Effector memory CD4-positive, alpha-beta T cell (primary cell): ENCODE data around the gene GRK3.
"Not testable (repeated sequence)": the region's sequence is repeated elsewhere in the genome, so short reads cannot be mapped to it uniquely, and the experiment has no call there.

Experiments
- DNase-seq, 3 donors: peaks; one replicate each; pipeline ENCODE4 v3.0.0-alpha.2; 2020
- H3K27ac ChIP-seq: 2 replicates; pipeline ENCODE4 v1.7.0; 2013; ENCODE audit warnings: mild to moderate bottlenecking, low read length, moderate library complexity; ENCODE audit not compliant: insufficient read depth, poor library complexity, severe bottlenecking
- H3K27me3 ChIP-seq: replicated peaks from 2 replicates; pipeline ENCODE4 v1.7.0; 2013; ENCODE audit warnings: mild to moderate bottlenecking, low read length; ENCODE audit not compliant: insufficient read depth, control insufficient read depth, poor library complexity, severe bottlenecking
- H3K36me3 ChIP-seq: 2 replicates; pipeline ENCODE4 v1.7.0; 2013; ENCODE audit warnings: mild to moderate bottlenecking, low read length, moderate library complexity; ENCODE audit not compliant: control insufficient read depth, insufficient read depth
- H3K4me1 ChIP-seq: 2 replicates; pipeline ENCODE4 v1.7.0; 2013; ENCODE audit warnings: low read length, mild to moderate bottlenecking; ENCODE audit not compliant: control insufficient read depth, insufficient read depth, poor library complexity, severe bottlenecking
- H3K4me3 ChIP-seq: 2 replicates; pipeline ENCODE4 v1.7.0; 2013; ENCODE audit warnings: low read length, low read depth, mild to moderate bottlenecking; ENCODE audit not compliant: insufficient read depth, poor library complexity, severe bottlenecking
- H3K9me3 ChIP-seq: 2 replicates; pipeline ENCODE4 v1.7.0; 2013; ENCODE audit warnings: mild to moderate bottlenecking, low read length, moderate library complexity; ENCODE audit not compliant: control insufficient read depth

The GRK3 gene

DNA sequence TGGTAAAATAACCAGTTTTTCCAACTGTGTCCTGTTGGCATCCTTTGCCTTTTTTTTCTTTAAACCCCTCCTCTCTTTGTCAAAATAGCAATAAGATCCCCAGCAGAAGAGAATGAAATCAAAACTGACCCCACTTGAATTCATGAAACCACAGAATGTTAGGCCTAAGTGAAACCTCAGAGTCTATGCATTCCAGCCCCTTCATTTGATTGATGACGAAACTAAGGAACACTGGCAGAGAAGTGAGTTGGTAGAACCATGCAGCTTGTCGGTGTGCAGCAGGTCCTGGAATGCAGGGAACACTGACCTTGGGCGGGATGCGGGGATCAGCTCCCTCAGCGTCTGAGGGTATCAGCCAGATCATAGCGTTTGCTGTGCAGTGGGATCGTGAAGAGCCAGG, 57.5 kb downstream of the GRK3 start:
- Histone ChIP-seq H3K36me3 (no peaks in the 10 kb centered on the region), H3K4me3 (no peak overlapping the region), H3K4me1 (no peaks in the 10 kb centered on the region), H3K9me3 (no peaks in the 10 kb centered on the region), H3K27me3 (no peaks in the 10 kb centered on the region), H3K27ac (no peak overlapping the region)
- DNase-seq, result no peak

DNA sequence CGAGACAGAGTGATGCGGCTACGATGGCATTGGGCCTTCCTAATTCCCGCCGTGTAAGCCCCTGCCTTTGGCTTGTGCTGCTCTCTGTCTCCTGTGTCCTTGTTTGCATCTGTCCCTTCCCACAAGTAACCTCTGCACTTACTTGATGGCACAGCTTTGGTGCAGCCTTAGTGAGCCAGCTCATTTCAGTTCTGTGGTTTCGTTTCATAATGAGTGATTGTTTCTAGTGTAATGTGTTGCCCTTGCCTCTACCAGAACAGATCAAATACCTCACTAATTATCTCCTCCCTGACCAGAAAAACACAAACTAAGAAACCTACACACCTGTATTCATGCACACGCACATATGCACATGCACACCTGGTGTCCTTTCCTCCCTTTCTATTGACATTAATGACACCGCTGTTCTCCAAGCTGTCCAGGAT, 58.8 kb downstream of the GRK3 start:
- no peak for DNase-seq
- Histone ChIP-seq H3K9me3 (no peaks in the 10 kb centered on the region), H3K4me3 (no peak overlapping the region), H3K36me3 (no peaks in the 10 kb centered on the region), H3K27ac (no peak overlapping the region), H3K27me3 (no peaks in the 10 kb centered on the region), H3K4me1 (no peaks in the 10 kb centered on the region)

GRCh38 chr22:25623851-25624250, 59.4 kb downstream of the GRK3 start:
- no peak overlapping the region for H3K27ac ChIP-seq
- H3K9me3 ChIP-seq, result no peaks in the 10 kb centered on the region
- DNase-seq, result no peak
- no peaks in the 10 kb centered on the region for H3K36me3 ChIP-seq
- no peak overlapping the region for H3K4me3 ChIP-seq
- H3K4me1 ChIP-seq, result no peaks in the 10 kb centered on the region
- H3K27me3 ChIP-seq, result no peaks in the 10 kb centered on the region

GRCh38 chr22:25624476-25624875, 60.0 kb downstream of the GRK3 start:
- H3K36me3 ChIP-seq, result no peaks in the 10 kb centered on the region
- H3K27me3 ChIP-seq, result no peaks in the 10 kb centered on the region
- no peaks in the 10 kb centered on the region for H3K9me3 ChIP-seq
- DNase-seq, result no peak
- no peak overlapping the region for H3K27ac ChIP-seq
- no peaks in the 10 kb centered on the region for H3K4me1 ChIP-seq
- H3K4me3 ChIP-seq, result no peak overlapping the region

DNA sequence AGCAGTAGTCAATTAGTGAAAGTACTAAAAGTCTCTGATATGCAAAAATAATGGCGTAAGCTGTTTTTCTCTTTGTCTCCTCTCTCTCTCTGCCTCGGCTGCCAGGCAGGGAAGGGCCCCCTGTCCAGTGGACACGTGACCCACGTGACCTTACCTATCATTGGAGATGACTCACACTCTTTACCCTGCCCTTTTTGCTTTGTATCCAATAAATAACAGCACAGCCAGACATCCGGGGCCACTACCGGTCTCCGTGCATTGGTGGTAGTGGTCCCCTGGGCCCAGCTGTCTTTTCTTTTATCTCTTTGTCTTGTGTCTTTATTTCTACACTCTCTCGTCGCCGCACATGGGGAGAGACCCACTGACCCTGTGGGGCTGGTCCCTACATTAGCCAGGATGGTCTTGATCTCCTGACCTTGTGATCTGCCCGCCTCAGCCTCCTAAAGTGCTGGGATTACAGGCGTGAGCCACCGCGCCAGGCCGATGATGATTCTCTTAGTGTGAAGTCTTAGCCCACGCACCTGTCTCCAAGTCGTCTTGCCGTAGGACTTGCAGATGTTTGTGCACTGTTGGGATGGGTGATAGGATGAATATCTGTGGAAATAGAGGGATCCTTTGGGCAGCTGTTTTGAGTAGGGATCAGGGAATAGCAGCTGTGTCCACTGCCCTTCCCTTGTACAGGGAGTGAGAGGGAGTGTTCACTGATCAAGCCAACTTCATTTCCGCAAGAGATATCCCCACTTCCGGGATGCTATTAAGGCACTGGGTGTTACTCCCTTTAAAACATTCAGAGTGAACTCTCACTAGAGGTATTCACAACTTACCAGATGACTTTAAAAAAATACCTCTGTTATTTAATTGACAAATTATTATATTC, 61.5 kb downstream of the GRK3 start:
- DNase-seq, H3K4me3 ChIP-seq, H3K9me3 ChIP-seq, H3K27me3 ChIP-seq, H3K4me1 ChIP-seq, H3K36me3 ChIP-seq, H3K27ac ChIP-seq: not testable (repeated sequence)

DNA sequence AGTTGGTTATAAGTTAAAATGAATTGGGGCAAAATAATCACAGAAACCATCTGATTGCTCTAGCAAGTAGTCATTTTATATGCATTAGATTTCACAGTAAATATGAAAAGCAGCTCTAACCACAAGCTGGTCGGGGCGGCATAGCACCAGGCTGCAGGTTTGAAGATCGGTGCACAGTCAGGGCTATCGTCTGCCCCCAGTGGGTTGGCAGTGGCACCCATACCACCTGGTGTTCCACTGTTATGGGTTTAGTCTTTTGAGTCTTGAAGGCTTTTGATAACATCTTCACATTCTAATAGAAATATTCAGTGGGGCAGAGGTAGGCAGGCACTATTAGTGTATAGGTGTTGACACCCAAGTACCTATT, 62.1 kb downstream of the GRK3 start:
- H3K27ac ChIP-seq, result no peak overlapping the region
- no peaks in the 10 kb centered on the region for H3K36me3 ChIP-seq

GRCh38 chr22:25627271-25627852, 62.9 kb downstream of the GRK3 start:
- no peak overlapping the region for H3K4me3 ChIP-seq
- DNase-seq, result no peak
- no peaks in the 10 kb centered on the region for H3K9me3 ChIP-seq
- no peaks in the 10 kb centered on the region for H3K36me3 ChIP-seq
- H3K4me1 ChIP-seq, result no peaks in the 10 kb centered on the region
- no peaks in the 10 kb centered on the region for H3K27me3 ChIP-seq
- H3K27ac ChIP-seq, result no peak overlapping the region

More for the DNA sequence above, 62.1 kb downstream of the GRK3 start:
- H3K4me1 ChIP-seq, result no peaks in the 10 kb centered on the region
- no peak for DNase-seq
- H3K9me3 ChIP-seq, result no peaks in the 10 kb centered on the region
- H3K27me3 ChIP-seq, result no peaks in the 10 kb centered on the region
- no peak overlapping the region for H3K4me3 ChIP-seq

DNA sequence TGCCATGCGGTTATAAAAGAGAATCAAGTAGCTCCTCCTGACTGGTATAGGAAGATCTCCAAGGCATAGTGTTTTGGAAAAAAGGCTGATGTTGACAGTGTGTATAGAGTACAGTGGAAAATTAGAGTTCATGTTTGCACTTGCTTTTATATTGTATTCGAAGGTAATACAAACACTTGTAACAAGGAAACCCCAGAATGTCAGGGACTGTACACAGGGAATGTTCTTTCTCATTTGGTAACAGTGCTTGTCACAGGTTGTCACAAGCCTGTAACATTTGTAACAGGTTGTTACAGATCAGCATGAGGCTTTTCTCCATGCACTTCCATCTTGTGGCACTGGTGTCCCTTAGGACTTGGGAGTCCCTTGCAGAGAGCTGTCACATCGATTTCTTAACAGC, 64.0 kb downstream of the GRK3 start:
- H3K9me3 ChIP-seq, result no peaks in the 10 kb centered on the region
- H3K27me3 ChIP-seq, result no peaks in the 10 kb centered on the region
- DNase-seq, result no peak
- no peak overlapping the region for H3K4me3 ChIP-seq
- H3K4me1 ChIP-seq, result no peaks in the 10 kb centered on the region
- no peaks in the 10 kb centered on the region for H3K36me3 ChIP-seq
- H3K27ac ChIP-seq, result no peak overlapping the region

DNA sequence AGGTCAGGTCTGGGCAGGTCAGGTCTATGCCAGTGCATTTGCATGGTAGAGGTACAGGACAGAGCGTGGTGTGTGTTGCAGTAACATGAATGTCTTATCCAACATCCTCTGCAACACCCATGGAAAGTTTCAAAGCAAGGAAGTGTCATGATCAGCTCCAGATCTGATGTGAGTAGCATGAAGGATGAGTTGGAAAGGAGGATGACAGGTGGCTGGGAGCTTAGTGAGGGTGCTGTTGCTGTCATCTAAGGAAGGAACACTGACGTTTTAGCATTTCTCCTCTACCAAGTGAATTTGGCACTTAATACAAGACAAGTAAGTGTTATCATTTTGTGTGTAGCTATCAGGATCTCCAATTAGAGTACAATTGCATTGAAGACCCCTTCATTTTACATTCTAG, 65.1 kb downstream of the GRK3 start:
- H3K4me1 ChIP-seq, result no peaks in the 10 kb centered on the region
- no peaks in the 10 kb centered on the region for H3K27me3 ChIP-seq
- no peaks in the 10 kb centered on the region for H3K9me3 ChIP-seq
- no peak for DNase-seq
- H3K4me3 ChIP-seq, result no peak overlapping the region
- no peaks in the 10 kb centered on the region for H3K36me3 ChIP-seq
- no peak overlapping the region for H3K27ac ChIP-seq

DNA sequence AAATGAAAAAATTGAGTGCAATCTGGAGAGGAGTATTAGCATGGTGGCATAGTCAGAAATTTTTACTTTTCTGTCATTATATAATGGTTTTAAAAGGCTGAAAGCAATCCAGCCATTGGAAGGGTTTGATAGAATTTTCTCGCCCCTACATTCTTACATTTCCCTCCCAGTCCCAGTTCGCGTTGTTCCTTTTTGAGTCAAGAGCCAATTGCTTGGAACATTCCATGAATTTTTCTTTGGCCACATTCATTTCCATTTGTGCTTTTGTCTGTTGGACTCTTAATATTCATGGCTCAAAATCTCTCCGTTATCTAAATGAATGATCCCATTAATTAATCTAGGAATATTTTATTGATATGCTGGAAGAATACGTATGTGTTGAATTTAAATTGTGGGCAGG, 66.0 kb downstream of the GRK3 start:
- DNase-seq, result no peak
- no peaks in the 10 kb centered on the region for H3K27me3 ChIP-seq
- no peak overlapping the region for H3K27ac ChIP-seq
- no peaks in the 10 kb centered on the region for H3K9me3 ChIP-seq
- no peak overlapping the region for H3K4me3 ChIP-seq
- H3K36me3 ChIP-seq, result no peaks in the 10 kb centered on the region
- H3K4me1 ChIP-seq, result no peaks in the 10 kb centered on the region
